HCEC 1CT (cell line): Measurements from ENCODE around the gene MYH15.
A peak's percentile ranks its signal among the peaks of the same experiment; 100 is the strongest.

Source experiments
- DNase-seq: peaks from one replicate; pipeline ENCODE4 v3.0.0-alpha.2; 2017

Gene MYH15

GRCh38 chr3:108469126-108469525 lies 41.3 kb downstream of the MYH15 start:
- DNase-seq = no peak

- DNase-seq = no peak
These were observed 41.8 kb downstream of the MYH15 start for GRCh38 chr3:108468577-108468976.

GRCh38 chr3:108462899-108463298 lies 47.5 kb downstream of the MYH15 start:
- peak; percentile 52 for DNase-seq

- DNase-seq = no peak
These were observed 48.7 kb downstream of the MYH15 start for GRCh38 chr3:108461661-108462111.

- DNase-seq = no peak
These were observed 51.2 kb downstream of the MYH15 start for GRCh38 chr3:108459225-108459624.

GRCh38 chr3:108455212-108455705 lies 55.1 kb downstream of the MYH15 start:
- peak; percentile 31 for DNase-seq

- peak; percentile 4 for DNase-seq
These were observed 56.8 kb downstream of the MYH15 start for GRCh38 chr3:108453565-108453964.

GRCh38 chr3:108450444-108450843 lies 60.0 kb downstream of the MYH15 start:
- no peak for DNase-seq

GRCh38 chr3:108448593-108448992 lies 61.8 kb downstream of the MYH15 start:
- no peak for DNase-seq

GRCh38 chr3:108447096-108447847 lies 63.1 kb downstream of the MYH15 start:
- DNase-seq = no peak

- no peak for DNase-seq
These were observed 68.1 kb downstream of the MYH15 start for GRCh38 chr3:108442281-108442680.

- DNase-seq = no peak
These were observed 68.9 kb downstream of the MYH15 start for GRCh38 chr3:108441518-108441917.

GRCh38 chr3:108441071-108441507 lies 69.3 kb downstream of the MYH15 start:
- no peak for DNase-seq

- DNase-seq = no peak
These were observed 71.9 kb downstream of the MYH15 start for GRCh38 chr3:108438542-108438941.

- DNase-seq = no peak
These were observed 73.0 kb downstream of the MYH15 start for GRCh38 chr3:108437439-108437838.

- no peak for DNase-seq
These were observed 76.5 kb downstream of the MYH15 start for GRCh38 chr3:108433928-108434327.

- no peak for DNase-seq
These were observed 78.0 kb downstream of the MYH15 start for GRCh38 chr3:108432431-108432830.

- no peak for DNase-seq
These were observed 79.9 kb downstream of the MYH15 start for GRCh38 chr3:108430540-108430939.

GRCh38 chr3:108428586-108428985 lies 81.8 kb downstream of the MYH15 start:
- no peak for DNase-seq

GRCh38 chr3:108420926-108421325 lies 89.5 kb downstream of the MYH15 start:
- DNase-seq = peak; percentile 51

- DNase-seq = peak; percentile 13
These were observed 94.1 kb downstream of the MYH15 start for GRCh38 chr3:108416111-108416869.

GRCh38 chr3:108415661-108416060 lies 94.7 kb downstream of the MYH15 start:
- DNase-seq = no peak

GRCh38 chr3:108414007-108414406 lies 96.4 kb downstream of the MYH15 start:
- no peak for DNase-seq
